Ovary (tissue), 9 donors: ENCODE measurements around the gene CYREN. TPM values are rescaled to one million over a fixed set of nuclear protein-coding genes. Genes with fewer than 3 reads are reported as not detected.
A peak's percentile ranks its signal among the peaks of the same experiment; 100 is the strongest.

Experiments used
- DNase-seq, 5 donors: peaks; one replicate each; pipeline ENCODE4 v3.0.0-alpha.2; 2019 to 2020
- H3K27ac ChIP-seq, 2 donors: fragments of 200-600 bp; one replicate each; pipeline versions ENCODE4 v1.5.1 to v1.8.0; 2019 to 2022
- H3K27me3 ChIP-seq: fragments of 200-600 bp; one replicate; pipeline ENCODE4 v1.8.0; 2022
- H3K36me3 ChIP-seq: fragments of 200-600 bp; sonication (generic); one replicate; pipeline ENCODE4 v1.5.1; 2019
- H3K4me1 ChIP-seq: one replicate; pipeline ENCODE4 v1.8.1; 2013; ENCODE audit warnings: mild to moderate bottlenecking, moderate library complexity; ENCODE audit not compliant: insufficient read depth
- H3K4me3 ChIP-seq: fragments of 200-600 bp; sonication (generic); one replicate; pipeline ENCODE4 v1.5.1; 2017
- H3K9me3 ChIP-seq, 2 donors: fragments of 200-600 bp in 1 of 2; sonication (generic) in 1 of 2; one replicate each; pipeline versions ENCODE4 v1.5.1 to v1.8.1; 2013 to 2019; ENCODE audit warnings: mild to moderate bottlenecking in 1 of 2, moderate library complexity in 1 of 2
- CTCF ChIP-seq, 3 donors: fragments of 450-650 bp in 2 of 3; fragments of 200-600 bp in 1 of 3; IDR thresholded peaks; one replicate each; pipeline versions ENCODE4 v1.5.1 to v1.8.0; 2016 to 2022; ENCODE audit warnings: antibody characterized with exemption in 3 of 3, mild to moderate bottlenecking in 1 of 3
- EP300 ChIP-seq: sonication (generic); formaldehyde crosslinking; IDR thresholded peaks from one replicate; pipeline ENCODE4 v1.6.1; 2017; ENCODE audit warnings: antibody characterized with exemption
- POLR2A ChIP-seq: fragments of 450-650 bp; IDR thresholded peaks from one replicate; pipeline ENCODE4 v1.6.1; 2017; ENCODE audit warnings: antibody characterized with exemption, mild to moderate bottlenecking, moderate library complexity
- WGBS, 3 donors: extraction: QIAGEN DNeasy Blood & Tissue Kit in 1 of 3; methylation state at CpG; one replicate each; pipeline versions ENCODE4 v1.1.5 to v1.1.7; 2013 to 2017; 5-methylcytosine and 5-hydroxymethylcytosine counted together
- intact Hi-C, 4 donors: fragments of 100-400 bp; cut with DNase I; formaldehyde crosslinking; loops; one replicate each; pipeline versions ENCODE4 v1.11.0 to v1.15.1; 2022 to 2023
- polyA plus RNA-seq, 2 donors: library from polyadenylated mRNA; stranded (reverse); fragments of 200-250 nt in 1 of 2; fragments of 350-450 nt in 1 of 2; fragmentation: Illumina TruSeq in 1 of 2; extraction: RNeasy Lipid Tissue Mini Kit (QIAGEN cat#74804) in 1 of 2; gene quantifications; one replicate each; pipeline ENCODE4 v1.2.3, GENCODE V29; 2013 to 2014
- total RNA-seq, 7 donors: library from RNA; depleted of rRNA in 2 of 7; stranded (reverse); fragments of >200 nt in 2 of 7; fragmentation: NEBNext Ultra II Directional in 3 of 7; extraction: Animal tissue kit (Norgen Biotek cat#: 25700) in 3 of 7; gene quantifications; one replicate each; pipeline versions ENCODE4 v1.1.0 to v1.2.4, GENCODE V29; 2016 to 2023
- donor health status: DM: no; HTN: no; CAD: no; lungs with moderate emphysema.
- donor health status: DM: no; HTN: no; CAD: no.
- donor health status: Bipolar disorder and iron deficiency.
- donor health status: DM: yes; HTN: yes; CAD: no.
- donor health status: DM: no; HTN: no; CAD: no.
- donor health status: DM: yes; HTN: yes; CAD: no.

Gene CYREN
- total and polyA plus RNA-seq, 9 donors = 21.1 to 54.2 (median 35.6) TPM

DNA sequence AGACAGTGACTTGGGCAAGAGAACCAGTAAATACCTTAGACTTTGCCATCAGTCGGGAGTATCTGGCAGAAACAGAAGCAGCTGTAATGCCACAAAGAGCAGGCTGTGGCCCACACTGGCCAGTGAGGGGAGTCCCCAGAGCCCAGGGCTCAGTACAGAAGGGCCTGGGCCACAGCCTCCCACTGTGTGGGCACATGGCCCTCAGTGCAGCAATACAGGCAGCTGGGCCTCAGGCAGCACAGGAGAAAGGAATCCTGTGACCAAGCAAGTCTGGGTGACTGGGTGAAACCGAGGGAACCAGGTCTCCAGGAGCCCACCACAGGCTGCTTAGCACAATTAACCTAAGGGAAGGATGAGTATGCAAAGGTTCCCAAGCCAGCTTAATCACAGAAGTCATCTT is 26.8 kb upstream of the CYREN start:
- intact Hi-C loops = no loop called here
- peaks cover 14% of the 10 kb centered on the region for H3K4me1 ChIP-seq
- H3K36me3 ChIP-seq = no peaks in the 10 kb centered on the region
- TF ChIP-seq EP300 = no peak
- TF ChIP-seq POLR2A = no peak
- no peak for TF ChIP-seq CTCF (IDR thresholded peaks at IDR 0.05)
- H3K9me3 ChIP-seq = no peaks in the 10 kb centered on the region
- no peak for DNase-seq
- no peaks in the 10 kb centered on the region for H3K27me3 ChIP-seq
- H3K4me3 ChIP-seq = no peak overlapping the region
- no peak overlapping the region for H3K27ac ChIP-seq
- WGBS, 3 donors = 87 to 93% (median 87%) methylated on average over 2 of the region's 2 CpGs

- Histone ChIP-seq H3K27ac (no peak overlapping the region), H3K27me3 (no peaks in the 10 kb centered on the region), H3K9me3 (no peaks in the 10 kb centered on the region), H3K4me3 (no peak overlapping the region), H3K36me3 (no peaks in the 10 kb centered on the region), H3K4me1 (peaks cover 14% of the 10 kb centered on the region)
- WGBS, 3 donors = 92 to 95% (median 92%) methylated on average over 14 of the region's 14 CpGs
- TF ChIP-seq CTCF (IDR thresholded peaks at IDR 0.05) (no peak), EP300 (no peak), POLR2A (no peak)
- intact Hi-C loops = no loop called here
- peak in 1 of 5 donors; percentile 49 for DNase-seq
Measured at GRCh38 chr7:135195968-135196629, 25.6 kb upstream of the CYREN start.

DNA sequence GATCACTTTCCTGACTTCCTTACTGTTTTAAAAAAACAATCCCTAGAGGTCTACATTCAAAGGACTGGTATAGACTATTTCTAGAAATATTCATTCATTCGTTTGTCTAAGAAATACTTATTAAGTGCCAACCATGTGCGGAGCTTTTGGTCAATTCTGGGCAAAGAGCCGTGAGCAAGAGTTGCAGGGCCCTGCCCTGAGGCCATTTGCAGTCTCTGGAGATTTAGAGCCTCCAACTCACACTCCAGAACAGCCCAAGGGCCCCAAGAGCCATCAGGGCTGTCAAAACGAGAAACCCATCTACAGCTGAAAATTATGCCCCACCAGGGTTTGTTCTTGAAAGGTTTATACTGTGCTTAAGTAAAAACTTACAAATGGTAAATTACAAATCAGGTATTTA is 24.6 kb upstream of the CYREN start:
- DNase-seq = no peak
- TF ChIP-seq POLR2A = no peak
- TF ChIP-seq CTCF (IDR thresholded peaks at IDR 0.05) = no peak
- TF ChIP-seq EP300 = no peak
- intact Hi-C loops = no loop called here
- Histone ChIP-seq H3K4me3 (no peak overlapping the region), H3K27me3 (no peaks in the 10 kb centered on the region), H3K27ac (peak overlapping the region; percentile 65 to 83), H3K4me1 (peaks cover 14% of the 10 kb centered on the region), H3K36me3 (no peaks in the 10 kb centered on the region), H3K9me3 (no peaks in the 10 kb centered on the region)
- 81 to 90% (median 89%) methylated on average over 4 of the region's 4 CpGs for WGBS, 3 donors

DNA sequence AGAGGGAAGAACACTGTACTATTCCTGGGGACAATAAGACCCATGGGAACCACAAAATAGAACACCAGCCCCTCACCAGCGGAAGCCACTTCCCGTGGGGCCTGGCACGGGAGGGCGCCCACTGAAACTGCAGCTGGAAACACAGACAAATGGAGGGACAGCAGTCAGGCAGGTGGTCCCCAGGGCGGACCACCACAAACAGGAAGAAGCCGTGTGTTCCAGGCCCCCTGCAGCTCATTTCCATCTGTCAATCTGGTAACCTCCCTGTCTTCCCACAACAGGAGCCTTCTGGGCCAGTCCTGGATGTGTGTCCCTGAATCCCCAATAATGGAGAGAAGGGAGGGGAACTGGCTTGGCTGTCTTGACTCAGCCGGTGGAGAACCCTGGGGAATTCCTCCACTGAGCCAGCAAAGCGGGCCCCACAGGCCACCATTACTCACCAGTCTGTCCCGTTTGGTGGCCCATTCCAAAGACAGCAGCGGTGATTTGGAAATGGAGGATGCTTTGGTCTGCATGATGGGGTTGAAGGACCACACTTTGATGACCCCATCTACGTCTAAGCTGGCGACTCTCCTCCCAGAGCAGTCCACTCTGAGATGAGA is 24.1 kb upstream of the CYREN start:
- Histone ChIP-seq H3K27me3 (no peaks in the 10 kb centered on the region), H3K27ac (peak overlapping the region; percentile 65 to 83), H3K36me3 (no peaks in the 10 kb centered on the region), H3K4me1 (peaks cover 14% of the 10 kb centered on the region), H3K4me3 (no peak overlapping the region), H3K9me3 (no peaks in the 10 kb centered on the region)
- intact Hi-C loops = no loop called here
- WGBS, 3 donors = 74 to 89% (median 82%) methylated on average over 12 of the region's 12 CpGs
- DNase-seq = no peak
- TF ChIP-seq EP300 (no peak), POLR2A (no peak), CTCF (IDR thresholded peaks at IDR 0.05) (no peak)
